Cardiac fibroblast (primary cell): ENCODE results near the gene DDX19B.
"Not testable (repeated sequence)": the region's sequence is repeated elsewhere in the genome, so short reads cannot be mapped to it uniquely, and the experiment has no call there.

Experiments used
- DNase-seq, 2 donors: peaks; one replicate each; pipeline versions ENCODE4 v3.0.0 to v3.0.0-alpha.2; 2010; ENCODE audit warnings: low read depth in 2 of 2
- H3K4me3 ChIP-seq, 2 donors: replicated peaks in 1 of 2; 1 replicate in 1 of 2; 2 replicates in 1 of 2; pipeline ENCODE4 v1.5.1; 2011; ENCODE audit warnings: low read depth in 2 of 2, low read length in 2 of 2, mild to moderate bottlenecking in 2 of 2, moderate library complexity in 1 of 2
- CTCF ChIP-seq: IDR thresholded peaks from one replicate; pipeline ENCODE4 v1.5.1; 2011; ENCODE audit warnings: low read depth, mild to moderate bottlenecking, low read length, inconsistent platforms

The DDX19B gene

GRCh38 chr16:70364399-70364798, 65.4 kb downstream of the DDX19B start:
- no peak overlapping the region for H3K4me3 ChIP-seq
- TF ChIP-seq CTCF: no peak
- DNase-seq: no peak

- H3K4me3 ChIP-seq: not testable (repeated sequence)
- peak; percentile 45 to 51 for DNase-seq
- peak; percentile 64 for TF ChIP-seq CTCF
These were observed 71.2 kb downstream of the DDX19B start for GRCh38 chr16:70370145-70370544.

- no peak for DNase-seq
- TF ChIP-seq CTCF: no peak
These were observed 71.9 kb downstream of the DDX19B start for GRCh38 chr16:70370924-70371323.

GRCh38 chr16:70372921-70373728, 74.1 kb downstream of the DDX19B start:
- no peak for DNase-seq
- TF ChIP-seq CTCF: no peak
- no peak overlapping the region for H3K4me3 ChIP-seq

More at GRCh38 chr16:70370924-70371323, 71.9 kb downstream of the DDX19B start:
- no peak overlapping the region for H3K4me3 ChIP-seq

GRCh38 chr16:70374213-70374612, 75.2 kb downstream of the DDX19B start:
- no peak for TF ChIP-seq CTCF
- DNase-seq: no peak
- H3K4me3 ChIP-seq: no peak overlapping the region

- no peak for TF ChIP-seq CTCF
- no peak for DNase-seq
- H3K4me3 ChIP-seq: no peak overlapping the region
These were observed 76.9 kb downstream of the DDX19B start for GRCh38 chr16:70375636-70376611.
